Mesenchymal stem cell (in vitro differentiated cells and primary cell): ENCODE results near the gene MSLN.

Experiments used
- DNase-seq: peaks from one replicate; pipeline ENCODE4 v3.0.0-alpha.2; 2013
- H2AFZ ChIP-seq: one replicate; pipeline ENCODE4 v1.6.1; 2013; ENCODE audit warnings: low read depth, mild to moderate bottlenecking, control low read depth, inconsistent platforms, low read length, moderate library complexity
- H2AK5ac ChIP-seq: 2 replicates; pipeline ENCODE4 v1.6.1; 2013; ENCODE audit warnings: low read length, moderate library complexity, mild to moderate bottlenecking, inconsistent platforms; ENCODE audit not compliant: severe bottlenecking
- H2BK120ac ChIP-seq: one replicate; pipeline ENCODE4 v1.6.1; 2013; ENCODE audit warnings: low read depth, mild to moderate bottlenecking, inconsistent platforms, low read length, moderate library complexity
- H2BK12ac ChIP-seq, 2 experiments: one replicate each; pipeline ENCODE4 v1.6.1; 2013; ENCODE audit warnings: inconsistent platforms in 2 of 2, low read length in 2 of 2, mild to moderate bottlenecking in 2 of 2, moderate library complexity in 2 of 2, control low read depth in 1 of 2
- H2BK15ac ChIP-seq: one replicate; pipeline ENCODE4 v1.6.1; 2013; ENCODE audit warnings: mild to moderate bottlenecking, low read depth, inconsistent platforms; ENCODE audit not compliant: poor library complexity, severe bottlenecking
- H2BK5ac ChIP-seq: 2 replicates; pipeline ENCODE4 v1.6.1; 2013; ENCODE audit warnings: low read depth, mild to moderate bottlenecking, low read length, control low read depth, inconsistent platforms; ENCODE audit not compliant: poor library complexity, severe bottlenecking
- H3K14ac ChIP-seq, 2 experiments: one replicate each; pipeline ENCODE4 v1.6.1; 2013; ENCODE audit warnings: inconsistent platforms in 2 of 2, low read length in 2 of 2, control low read depth in 1 of 2, mild to moderate bottlenecking in 1 of 2, moderate library complexity in 1 of 2
- H3K18ac ChIP-seq, 2 experiments: one replicate each; pipeline ENCODE4 v1.6.1; 2013; ENCODE audit warnings: inconsistent platforms in 2 of 2, low read length in 2 of 2, control low read depth in 1 of 2, low read depth in 1 of 2, mild to moderate bottlenecking in 1 of 2
- H3K23ac ChIP-seq, 2 experiments: one replicate each; pipeline ENCODE4 v1.6.1; 2013; ENCODE audit warnings: inconsistent platforms in 2 of 2, low read length in 2 of 2, mild to moderate bottlenecking in 2 of 2, moderate library complexity in 2 of 2, control low read depth in 1 of 2
- H3K27ac ChIP-seq: 2 replicates; pipeline ENCODE4 v1.5.1; 2013; ENCODE audit warnings: mild to moderate bottlenecking, moderate library complexity, low read length, control low read depth, inconsistent platforms; ENCODE audit not compliant: poor library complexity, severe bottlenecking
- H3K27me3 ChIP-seq, 2 experiments: 2 replicates each; pipeline versions ENCODE4 v1.6.1 to v1.7.0; 2013; ENCODE audit warnings: low read length in 2 of 2, mild to moderate bottlenecking in 2 of 2, moderate library complexity in 2 of 2, control low read depth in 1 of 2, inconsistent platforms in 1 of 2; ENCODE audit not compliant: control insufficient read depth in 1 of 2, insufficient read depth in 1 of 2
- H3K36me3 ChIP-seq, 2 experiments: 2 replicates each; pipeline versions ENCODE4 v1.6.1 to v1.7.0; 2013; ENCODE audit warnings: low read length in 2 of 2, control low read depth in 1 of 2, inconsistent platforms in 1 of 2, low read depth in 1 of 2, mild to moderate bottlenecking in 1 of 2; ENCODE audit not compliant: insufficient read depth in 2 of 2, control insufficient read depth in 1 of 2
- H3K4ac ChIP-seq, 2 experiments: one replicate each; pipeline ENCODE4 v1.6.1; 2013; ENCODE audit warnings: inconsistent platforms in 2 of 2, low read length in 2 of 2, mild to moderate bottlenecking in 2 of 2, moderate library complexity in 2 of 2, control low read depth in 1 of 2, low read depth in 1 of 2
- H3K4me1 ChIP-seq: 2 replicates; pipeline ENCODE4 v1.6.1; 2013; ENCODE audit warnings: low read depth, low read length, control low read depth; ENCODE audit not compliant: control insufficient read depth, insufficient read depth
- H3K4me2 ChIP-seq: 2 replicates; pipeline ENCODE4 v1.6.1; 2013; ENCODE audit warnings: low read length, mild to moderate bottlenecking, inconsistent platforms; ENCODE audit not compliant: poor library complexity, severe bottlenecking
- H3K4me3 ChIP-seq, 2 experiments: 2 replicates each; pipeline versions ENCODE4 v1.5.1 to v1.7.0; 2013; ENCODE audit warnings: low read length in 2 of 2, mild to moderate bottlenecking in 2 of 2, control low read depth in 1 of 2, low read depth in 1 of 2; ENCODE audit not compliant: insufficient read depth in 1 of 2
- H3K79me1 ChIP-seq: replicated peaks from 2 replicates; pipeline ENCODE4 v1.6.1; 2013; ENCODE audit warnings: mild to moderate bottlenecking, control low read depth, low read length, inconsistent platforms; ENCODE audit not compliant: poor library complexity, severe bottlenecking
- H3K9ac ChIP-seq: 2 replicates; pipeline ENCODE4 v1.7.0; 2013; ENCODE audit warnings: mild to moderate bottlenecking, low read length, moderate library complexity
- H3K9me3 ChIP-seq: 2 replicates; pipeline ENCODE4 v1.7.0; 2013; ENCODE audit warnings: mild to moderate bottlenecking, low read length; ENCODE audit not compliant: control insufficient read depth
- H4K8ac ChIP-seq: one replicate; pipeline ENCODE4 v1.6.1; 2013; ENCODE audit warnings: inconsistent platforms, mild to moderate bottlenecking, low read length, moderate library complexity
- H4K91ac ChIP-seq: one replicate; pipeline ENCODE4 v1.6.1; 2013; ENCODE audit warnings: mild to moderate bottlenecking, low read length, inconsistent platforms
- WGBS: methylation state at CpG from one replicate; pipeline ENCODE4 v1.1.7; 2013; ENCODE audit warnings: mixed read lengths; 5-methylcytosine and 5-hydroxymethylcytosine counted together

Gene MSLN

DNA sequence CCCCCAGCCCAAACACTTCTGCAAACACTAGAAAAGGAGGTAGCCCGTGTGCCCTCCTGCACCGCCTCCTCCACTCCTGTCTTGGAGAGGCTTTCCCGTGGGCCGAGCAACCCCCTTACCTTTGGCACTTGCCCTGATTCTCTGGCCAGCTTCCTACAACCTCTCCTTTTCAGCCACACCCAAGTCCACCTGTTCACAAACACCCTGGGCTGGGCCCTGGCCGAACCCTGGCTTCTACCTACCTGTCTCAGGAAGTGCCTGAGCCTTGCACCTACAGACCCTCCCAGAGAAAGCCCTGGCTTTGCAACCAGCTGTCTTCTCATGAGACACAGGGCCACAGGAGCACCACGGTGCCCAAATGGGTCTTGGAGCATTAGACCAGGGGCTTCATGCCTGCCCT, 41.6 kb upstream of the MSLN start:
- Histone ChIP-seq H3K27me3 (no peaks in the 10 kb centered on the region), H3K27ac (no peak overlapping the region), H2BK15ac (no peak overlapping the region), H3K4ac (no peak overlapping the region), H3K14ac (no peak overlapping the region), H2BK12ac (no peak overlapping the region), H3K36me3 (peaks cover 0 to 45% of the 10 kb centered on the region in 2 experiments), H4K91ac (peak overlapping the region; percentile 18), H3K23ac (no peak overlapping the region), H3K79me1 (peaks cover 32% of the 10 kb centered on the region), H4K8ac (no peak overlapping the region), H2BK5ac (no peak overlapping the region), H2BK120ac (no peak overlapping the region), H3K4me1 (peaks cover 62% of the 10 kb centered on the region), H3K18ac (no peak overlapping the region), H3K4me2 (no peak overlapping the region), H3K9me3 (no peaks in the 10 kb centered on the region), H2AFZ (no peak overlapping the region), H2AK5ac (no peak overlapping the region), H3K9ac (no peak overlapping the region), H3K4me3 (no peak overlapping the region)
- 96% methylated on average over 6 of the region's 6 CpGs for WGBS
- no peak for DNase-seq

DNA sequence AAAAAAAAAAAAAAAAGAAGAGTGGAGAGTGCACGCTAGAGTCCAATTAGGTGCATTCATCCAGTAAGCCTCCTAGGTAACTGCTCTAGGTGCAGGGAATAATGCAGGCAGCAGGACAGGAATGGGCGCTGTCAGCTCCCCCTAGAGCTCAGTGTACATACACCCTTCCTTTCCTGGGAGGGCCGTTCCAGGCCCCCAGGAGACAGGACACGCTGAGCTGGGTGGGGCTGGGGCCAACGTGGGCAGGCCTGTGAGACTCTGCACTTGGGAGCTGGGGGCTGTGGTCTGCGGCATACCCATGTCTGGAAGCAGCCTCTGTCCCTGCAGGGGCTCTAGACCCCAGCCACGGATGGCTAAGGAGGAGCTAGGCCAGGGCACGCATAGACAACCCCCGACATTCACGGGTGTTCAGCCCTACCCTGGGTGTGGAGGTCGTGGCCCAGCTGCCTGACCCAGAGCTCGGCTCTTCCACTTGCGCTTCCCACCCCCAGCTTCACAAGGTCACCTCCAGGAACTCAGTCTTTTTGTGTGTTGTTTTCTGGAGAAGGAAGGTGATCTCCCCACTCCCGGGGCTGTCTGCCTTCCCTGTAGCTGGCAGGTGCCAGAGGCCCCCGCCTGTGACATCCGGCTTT, 40.6 kb upstream of the MSLN start:
- H2BK120ac ChIP-seq = no peak overlapping the region
- DNase-seq = peak; percentile 29

DNA sequence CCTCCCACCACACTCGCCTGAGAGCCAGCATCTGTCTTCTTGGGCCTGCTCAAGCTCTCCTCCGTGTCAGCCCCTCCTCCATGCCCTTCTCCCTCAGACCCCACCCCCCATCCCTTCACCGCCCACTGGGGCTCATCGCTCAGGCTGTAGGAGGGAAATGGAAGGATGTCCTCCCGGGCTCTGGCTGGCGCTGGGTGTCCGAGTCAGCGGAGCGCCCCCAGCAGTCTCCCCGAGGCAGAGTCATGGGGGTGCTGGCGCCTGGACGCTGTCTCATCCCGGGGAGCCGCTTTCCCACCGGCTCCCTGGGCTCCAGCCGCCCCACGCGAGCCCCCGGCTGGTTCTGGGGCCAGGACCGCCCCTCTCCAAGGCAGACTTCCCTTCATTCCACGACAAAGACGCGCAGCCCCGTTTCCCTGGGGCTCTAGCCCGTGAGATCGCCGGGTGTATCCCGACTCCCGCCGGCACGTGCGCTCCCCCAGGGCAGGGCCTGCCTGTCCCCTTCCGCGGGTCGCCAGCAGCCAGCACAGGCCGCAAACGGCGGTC, 40.0 kb upstream of the MSLN start:
- WGBS = 1% methylated on average over 36 of the region's 38 CpGs
- no peaks in the 10 kb centered on the region for H3K9me3 ChIP-seq

More for the DNA sequence above, 40.6 kb upstream of the MSLN start:
- peak overlapping the region; percentile 88 for H4K91ac ChIP-seq
- H3K4me3 ChIP-seq = peak overlapping the region; percentile 2 to 90
- no peaks in the 10 kb centered on the region for H3K9me3 ChIP-seq
- no peaks in the 10 kb centered on the region for H3K27me3 ChIP-seq
- H2AFZ ChIP-seq = no peak overlapping the region
- H4K8ac ChIP-seq = peak overlapping the region; percentile 35
- peak overlapping the region in 1 of 2 experiments; percentile 14 for H3K14ac ChIP-seq
- peak overlapping the region; percentile 5 for H2AK5ac ChIP-seq
- peak overlapping the region; percentile 80 for H3K27ac ChIP-seq
- H3K36me3 ChIP-seq = peaks cover 0 to 45% of the 10 kb centered on the region in 2 experiments
- 20% methylated on average over 11 of the region's 16 CpGs for WGBS
- peak overlapping the region; percentile 97 for H3K4me2 ChIP-seq
- no peak overlapping the region for H3K23ac ChIP-seq
- peak overlapping the region; percentile 0 to 66 for H3K4ac ChIP-seq
- H2BK12ac ChIP-seq = peak overlapping the region in 1 of 2 experiments; percentile 61
- H2BK5ac ChIP-seq = no peak overlapping the region
- peak overlapping the region; percentile 77 for H2BK15ac ChIP-seq
- H3K9ac ChIP-seq = peak overlapping the region; percentile 90
- H3K79me1 ChIP-seq = peaks cover 28% of the 10 kb centered on the region
- peak overlapping the region; percentile 22 to 56 for H3K18ac ChIP-seq
- peaks cover 59% of the 10 kb centered on the region for H3K4me1 ChIP-seq

More for the DNA sequence above, 40.0 kb upstream of the MSLN start:
- Histone ChIP-seq H2BK15ac (peak overlapping the region; percentile 78), H3K18ac (peak overlapping the region; percentile 98 to 99), H3K4me2 (peak overlapping the region; percentile 97), H2BK12ac (peak overlapping the region; percentile 12 to 88), H3K4me3 (peak overlapping the region; percentile 90), H3K79me1 (peaks cover 28% of the 10 kb centered on the region), H3K36me3 (peaks cover 0 to 45% of the 10 kb centered on the region in 2 experiments), H2BK120ac (peak overlapping the region; percentile 91), H2BK5ac (peak overlapping the region; percentile 74), H3K14ac (peak overlapping the region in 1 of 2 experiments; percentile 99), H4K91ac (peak overlapping the region; percentile 99), H3K4ac (peak overlapping the region; percentile 97 to 100), H3K27ac (peak overlapping the region; percentile 80), H3K27me3 (peaks cover 0 to 4% of the 10 kb centered on the region in 2 experiments), H3K4me1 (peaks cover 55% of the 10 kb centered on the region), H3K9ac (peak overlapping the region; percentile 90), H3K23ac (peak overlapping the region in 1 of 2 experiments; percentile 88), H2AFZ (peak overlapping the region; percentile 94), H2AK5ac (peak overlapping the region; percentile 21), H4K8ac (peak overlapping the region; percentile 94)
- peak; percentile 89 for DNase-seq
